ENCODE data around the gene MS4A8.
"Not testable (repeated sequence)": the region's sequence is repeated elsewhere in the genome, so short reads cannot be mapped to it uniquely, and the experiment has no call there.

Gene MS4A8

GRCh38 chr11:60706931-60707330 lies 7.5 kb downstream of the MS4A8 start:
- H3K4me2 ChIP-seq = no peak overlapping the region
- H3K9ac ChIP-seq = no peak overlapping the region
- no peaks in the 10 kb centered on the region for H3K27me3 ChIP-seq (ENCODE audit: insufficient read depth, low read depth)
- H3K4me3 ChIP-seq (IDR thresholded peaks at IDR 0.05; ENCODE audit: insufficient read depth, low read depth, low read length) = no peak overlapping the region
- H3K4me1 ChIP-seq (ENCODE audit: low read depth, poor library complexity, severe bottlenecking) = no peaks in the 10 kb centered on the region
- H3K79me2 ChIP-seq (ENCODE audit: insufficient read depth, low read depth) = no peaks in the 10 kb centered on the region
- H3K27ac ChIP-seq = no peak overlapping the region
- no peak for TF ChIP-seq CTCF (conservative IDR thresholded peaks at IDR 0.05; ENCODE audit: low read depth, low read length)
- no peak overlapping the region for H2AFZ ChIP-seq (ENCODE audit: low read depth)
- H4K20me1 ChIP-seq (ENCODE audit: insufficient read depth) = no peaks in the 10 kb centered on the region
- no peaks in the 10 kb centered on the region for H3K36me3 ChIP-seq (ENCODE audit: insufficient read depth)

GRCh38 chr11:60710482-60710881 lies 11.1 kb downstream of the MS4A8 start:
- no peak overlapping the region for H2AFZ ChIP-seq (ENCODE audit: low read depth)
- no peaks in the 10 kb centered on the region for H3K4me1 ChIP-seq (ENCODE audit: low read depth, poor library complexity, severe bottlenecking)
- no peak for TF ChIP-seq CTCF (conservative IDR thresholded peaks at IDR 0.05; ENCODE audit: low read depth, low read length)
- H3K27me3 ChIP-seq (ENCODE audit: insufficient read depth, low read depth) = no peaks in the 10 kb centered on the region
- H3K9ac ChIP-seq = no peak overlapping the region
- H3K27ac ChIP-seq = no peak overlapping the region
- no peaks in the 10 kb centered on the region for H3K36me3 ChIP-seq (ENCODE audit: insufficient read depth)
- H3K4me2 ChIP-seq = no peak overlapping the region
- no peaks in the 10 kb centered on the region for H3K79me2 ChIP-seq (ENCODE audit: insufficient read depth, low read depth)
- H3K4me3 ChIP-seq (IDR thresholded peaks at IDR 0.05; ENCODE audit: insufficient read depth, low read depth, low read length) = no peak overlapping the region
- H4K20me1 ChIP-seq (ENCODE audit: insufficient read depth) = no peaks in the 10 kb centered on the region

GRCh38 chr11:60711276-60711675 lies 11.9 kb downstream of the MS4A8 start:
- no peak for TF ChIP-seq CTCF (conservative IDR thresholded peaks at IDR 0.05; ENCODE audit: low read depth, low read length)
- Histone ChIP-seq H3K79me2 (ENCODE audit: insufficient read depth, low read depth) (no peaks in the 10 kb centered on the region), H3K27ac (no peak overlapping the region), H3K36me3 (ENCODE audit: insufficient read depth) (no peaks in the 10 kb centered on the region), H3K9ac (no peak overlapping the region), H2AFZ (ENCODE audit: low read depth) (no peak overlapping the region), H3K27me3 (ENCODE audit: insufficient read depth, low read depth) (no peaks in the 10 kb centered on the region), H4K20me1 (ENCODE audit: insufficient read depth) (no peaks in the 10 kb centered on the region), H3K4me2 (no peak overlapping the region), H3K4me3 (IDR thresholded peaks at IDR 0.05; ENCODE audit: insufficient read depth, low read depth, low read length) (no peak overlapping the region), H3K4me1 (ENCODE audit: low read depth, poor library complexity, severe bottlenecking) (no peaks in the 10 kb centered on the region)

GRCh38 chr11:60713423-60713822 lies 14.0 kb downstream of the MS4A8 start:
- H3K27me3 ChIP-seq (ENCODE audit: insufficient read depth, low read depth); H2AFZ ChIP-seq (ENCODE audit: low read depth); H3K27ac ChIP-seq; H3K79me2 ChIP-seq (ENCODE audit: insufficient read depth, low read depth); H3K36me3 ChIP-seq (ENCODE audit: insufficient read depth); H3K4me3 ChIP-seq (IDR thresholded peaks at IDR 0.05; ENCODE audit: insufficient read depth, low read depth, low read length); H4K20me1 ChIP-seq (ENCODE audit: insufficient read depth); H3K4me1 ChIP-seq (ENCODE audit: low read depth, poor library complexity, severe bottlenecking); H3K4me2 ChIP-seq; H3K9ac ChIP-seq: not testable (repeated sequence)

- Histone ChIP-seq H3K9ac (no peak overlapping the region), H3K4me2 (no peak overlapping the region), H3K27me3 (ENCODE audit: insufficient read depth, low read depth) (no peaks in the 10 kb centered on the region), H3K4me1 (ENCODE audit: low read depth, poor library complexity, severe bottlenecking) (no peaks in the 10 kb centered on the region), H2AFZ (ENCODE audit: low read depth) (no peak overlapping the region), H3K79me2 (ENCODE audit: insufficient read depth, low read depth) (no peaks in the 10 kb centered on the region), H4K20me1 (ENCODE audit: insufficient read depth) (no peaks in the 10 kb centered on the region), H3K4me3 (IDR thresholded peaks at IDR 0.05; ENCODE audit: insufficient read depth, low read depth, low read length) (no peak overlapping the region), H3K27ac (no peak overlapping the region), H3K36me3 (ENCODE audit: insufficient read depth) (no peaks in the 10 kb centered on the region)
- TF ChIP-seq CTCF (conservative IDR thresholded peaks at IDR 0.05; ENCODE audit: low read depth, low read length) = no peak
Observed at GRCh38 chr11:60717956-60718355, 18.5 kb downstream of the MS4A8 start.

Data from KMS-11 (cell line).